Stimulated activated CD4-positive, alpha-beta T cell treated with anti-CD3 and anti-CD28 coated beads, Interleukin-12 subunit alpha, Interleukin-12 subunit beta, amount 100 ng/mL, for 4 hours (primary cell): ENCODE results near the gene PRKAB2.
"Not testable (repeated sequence)": the region's sequence is repeated elsewhere in the genome, so short reads cannot be mapped to it uniquely, and the experiment has no call there.

Source experiments
- DNase-seq: peaks from one replicate; pipeline ENCODE4 v3.0.0-alpha.2; 2020

Gene PRKAB2

GRCh38 chr1:147172168-147173016 is at the start of gene PRKAB2:
TSS of gene PRKAB2 (minus strand) at chr1:147172470. CDS start at chr1:147172144, 326 bp downstream.
- DNase-seq: peak; percentile 90

GRCh38 chr1:147218606-147219005 is 46.3 kb upstream of the PRKAB2 start:
- DNase-seq: no peak

- DNase-seq: no peak
Observed at GRCh38 chr1:147217141-147217540, 44.9 kb upstream of the PRKAB2 start.

DNA sequence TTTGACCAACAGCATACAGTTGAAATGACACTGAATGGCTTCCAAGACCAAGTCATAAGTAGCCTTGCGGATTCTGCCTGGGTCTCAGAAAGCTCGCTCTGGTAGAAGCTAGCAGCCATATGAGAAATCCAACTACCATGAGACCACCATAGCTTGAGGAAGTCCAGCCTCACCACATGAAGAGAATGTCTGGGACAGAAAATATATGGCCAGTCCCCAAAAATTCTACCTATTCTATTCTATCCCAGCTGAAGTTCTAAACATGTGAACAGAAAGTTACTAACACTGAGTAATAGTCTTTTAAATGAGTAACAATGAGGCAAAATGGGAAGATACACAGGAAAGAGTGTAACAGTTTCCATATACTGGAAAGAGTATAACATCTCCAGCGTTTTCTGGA is 43.9 kb upstream of the PRKAB2 start:
- DNase-seq: no peak

DNA sequence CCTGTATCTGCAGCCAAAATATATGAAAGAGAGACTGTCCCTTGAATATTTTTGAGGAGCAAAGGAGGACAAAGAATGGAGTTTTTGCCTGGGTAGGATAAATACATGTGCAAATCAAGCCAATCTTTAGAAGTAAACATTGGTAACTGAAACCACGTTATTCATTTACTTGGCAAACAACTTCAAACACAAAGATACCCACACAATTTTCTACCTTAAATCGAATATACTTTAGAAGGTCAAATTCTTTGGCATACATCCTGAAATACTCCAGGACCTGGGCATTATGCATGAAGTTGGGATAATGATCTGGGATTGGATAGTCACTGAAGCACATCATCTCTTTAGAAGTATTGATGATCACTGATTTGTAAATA is 43.3 kb upstream of the PRKAB2 start:
- no peak for DNase-seq

GRCh38 chr1:147214842-147215539 is 42.7 kb upstream of the PRKAB2 start:
- DNase-seq: no peak

- no peak for DNase-seq
Observed at GRCh38 chr1:147214325-147214724, 42.1 kb upstream of the PRKAB2 start.

GRCh38 chr1:147213271-147213670 is 41.0 kb upstream of the PRKAB2 start:
- no peak for DNase-seq

DNA sequence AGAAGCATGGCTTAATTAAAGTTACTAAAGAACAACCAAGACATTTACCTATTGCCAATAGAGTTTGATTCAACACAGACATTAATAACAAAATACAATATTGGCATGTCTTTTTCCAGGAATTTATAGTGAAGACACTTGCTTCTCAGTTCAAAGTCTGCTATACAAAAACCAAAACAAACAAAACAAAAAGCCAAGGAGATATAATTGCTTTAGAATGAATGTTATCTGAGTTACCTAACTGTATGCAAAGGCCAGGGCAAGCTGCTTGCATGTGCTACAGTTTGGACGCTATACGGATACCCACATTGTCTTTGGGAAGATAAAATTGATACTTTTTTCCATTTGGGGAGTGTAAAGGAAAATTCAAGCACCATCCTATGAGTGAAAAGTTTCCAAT is 39.3 kb upstream of the PRKAB2 start:
- DNase-seq: no peak

- no peak for DNase-seq
Observed at GRCh38 chr1:147210987-147211386, 38.7 kb upstream of the PRKAB2 start.

DNA sequence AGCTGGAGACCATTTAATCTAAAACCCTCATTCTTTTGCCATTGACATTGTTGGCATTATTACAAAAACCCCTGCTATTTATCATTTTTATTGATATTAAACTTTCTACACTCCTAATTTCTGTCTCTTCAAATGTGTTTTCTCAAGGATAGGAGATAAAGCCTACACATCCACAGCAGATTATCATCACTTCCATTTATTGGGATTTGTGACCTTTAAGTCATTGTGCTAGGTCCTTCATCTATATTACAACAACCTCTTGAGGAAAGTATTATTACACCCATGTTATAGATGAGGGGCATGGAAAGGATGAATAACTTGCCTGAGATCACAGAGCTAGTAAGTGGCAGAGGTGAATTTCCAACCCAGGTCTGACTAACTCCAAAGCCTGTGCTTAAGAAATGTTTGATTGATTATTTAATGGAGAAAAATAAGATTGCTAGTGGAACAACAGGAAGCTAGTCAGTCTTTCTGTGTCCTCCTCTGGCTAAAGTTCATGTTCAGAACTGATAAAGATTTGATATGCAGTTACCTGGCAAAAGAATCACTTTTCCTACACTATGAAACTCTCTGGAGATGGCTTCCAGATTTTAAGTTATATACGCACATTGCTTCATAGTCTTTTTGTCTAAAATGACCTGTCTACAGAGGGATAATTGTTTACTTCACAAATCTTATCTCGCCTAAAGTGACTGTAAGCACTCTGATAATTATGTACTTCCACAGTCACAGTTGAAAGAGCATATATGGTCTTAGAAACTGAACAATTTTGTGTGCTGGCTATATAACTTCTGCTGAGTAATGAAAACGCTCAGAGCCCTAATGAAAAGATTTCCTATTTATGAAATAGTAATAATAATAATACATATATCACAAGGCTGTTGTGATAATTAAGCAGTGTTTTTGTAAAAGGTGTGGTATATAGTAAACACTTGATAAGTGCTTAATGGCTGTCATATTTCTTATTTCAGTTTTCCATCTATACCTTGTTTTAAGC is 37.9 kb upstream of the PRKAB2 start:
- DNase-seq: no peak

- DNase-seq: no peak
Observed at GRCh38 chr1:147208619-147209018, 36.3 kb upstream of the PRKAB2 start.

DNA sequence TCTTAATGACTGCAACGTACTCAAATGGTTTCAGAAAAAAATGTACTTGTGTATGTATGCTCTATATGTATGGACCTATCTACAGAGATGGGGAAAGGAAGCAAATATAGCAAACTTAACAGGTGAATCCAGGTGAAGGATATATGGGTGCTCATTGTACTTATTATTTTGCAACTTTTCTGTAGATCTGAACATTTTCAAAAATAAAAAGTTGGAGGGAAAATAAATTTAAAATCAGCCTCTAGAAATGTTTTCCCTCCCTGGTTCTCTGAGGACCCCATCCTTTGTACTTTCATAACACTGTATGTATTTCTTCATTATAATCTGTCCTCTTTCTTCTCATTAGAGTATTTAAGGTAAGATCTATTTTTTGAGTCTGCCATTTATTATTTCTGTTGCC is 34.9 kb upstream of the PRKAB2 start:
- DNase-seq: no peak

DNA sequence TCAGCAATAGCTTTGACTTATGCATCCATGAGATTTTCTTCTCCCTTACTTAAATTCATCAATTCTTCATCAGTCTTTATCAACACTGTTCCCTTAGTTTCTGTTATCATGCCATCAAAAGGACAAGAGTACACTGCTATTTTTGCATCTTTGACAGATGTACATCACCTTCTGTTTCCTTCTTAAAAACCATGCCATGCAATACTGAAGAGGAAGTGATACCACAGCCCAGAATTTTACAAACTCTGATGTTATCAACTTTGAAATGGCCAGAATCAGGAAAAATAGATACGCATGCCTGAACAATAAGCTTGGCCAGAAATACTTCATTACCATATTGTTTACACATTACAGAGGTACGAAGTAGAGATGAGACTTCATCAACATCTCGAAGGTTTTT is 31.8 kb upstream of the PRKAB2 start:
- no peak for DNase-seq

GRCh38 chr1:147202576-147202975 is 30.3 kb upstream of the PRKAB2 start:
- no peak for DNase-seq

DNA sequence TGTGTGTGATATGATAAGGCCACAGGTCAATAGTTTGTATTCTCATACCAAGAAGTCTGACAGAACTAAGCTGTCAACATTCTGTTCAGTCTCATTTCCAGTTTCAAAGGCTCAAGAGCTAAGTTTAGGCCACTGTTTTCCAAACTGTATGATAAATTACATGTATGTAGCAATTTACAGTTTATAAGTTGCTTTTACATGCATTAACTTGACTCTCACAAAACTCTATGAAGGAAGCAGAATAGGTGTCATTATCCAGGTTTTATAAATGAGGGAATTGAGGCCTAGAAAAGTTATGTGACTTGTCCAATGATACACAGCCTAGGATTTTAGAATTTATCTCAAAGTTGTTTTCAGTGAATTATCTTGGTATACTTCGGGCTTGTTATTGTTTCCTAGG is 29.5 kb upstream of the PRKAB2 start:
- no peak for DNase-seq

DNA sequence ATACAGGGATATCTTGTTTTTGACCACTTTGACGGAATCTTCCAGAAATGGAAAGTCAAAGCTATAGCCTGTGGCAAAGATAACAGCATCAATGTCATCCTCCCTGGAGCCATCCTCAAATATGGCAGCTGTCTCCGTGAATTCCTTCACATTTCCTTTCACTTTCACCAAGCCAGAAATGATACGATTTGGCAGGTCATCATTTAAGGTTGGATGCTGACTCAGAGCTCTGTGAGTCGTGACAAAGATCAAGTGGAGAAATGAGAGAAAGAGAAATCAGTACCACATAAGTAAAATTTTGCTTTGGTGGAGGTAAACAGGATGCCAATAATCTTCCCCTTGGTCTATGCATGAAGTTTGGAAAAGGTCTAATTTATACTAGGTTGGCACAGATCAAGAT is 29.0 kb upstream of the PRKAB2 start:
- DNase-seq: no peak

- DNase-seq: not testable (repeated sequence)
Observed at GRCh38 chr1:147197324-147197723, 25.1 kb upstream of the PRKAB2 start.

GRCh38 chr1:147189514-147189913 is 17.2 kb upstream of the PRKAB2 start:
- DNase-seq: no peak

GRCh38 chr1:147185432-147185831 is 13.2 kb upstream of the PRKAB2 start:
- no peak for DNase-seq

GRCh38 chr1:147177611-147178380 is 5.5 kb upstream of the PRKAB2 start:
- no peak for DNase-seq
